T-helper 2 cell treated with Interferon-gamma antibody and Interleukin-4, amounts not matched to agents 5 μg/mL and 100 μg/mL, for 36 hours (primary cell): ENCODE results near the gene BCAR3.
A peak's percentile ranks its signal among the peaks of the same experiment; 100 is the strongest.
"Not testable (repeated sequence)": the region's sequence is repeated elsewhere in the genome, so short reads cannot be mapped to it uniquely, and the experiment has no call there.

ENCODE experiments used
- DNase-seq: peaks from one replicate; pipeline ENCODE4 v3.0.0; 2021; ENCODE audit warnings: low spot score
- H3K27ac Mint-ChIP-seq: one replicate; pipeline ENCODE4 v1.8.0; 2021; ENCODE audit warnings: mild to moderate bottlenecking, mixed read lengths
- H3K27me3 Mint-ChIP-seq: one replicate; pipeline ENCODE4 v1.8.0; 2021; ENCODE audit warnings: low read depth, mixed read lengths
- H3K36me3 Mint-ChIP-seq: one replicate; pipeline ENCODE4 v1.8.0; 2021; ENCODE audit warnings: low read depth, mixed read lengths
- H3K4me1 Mint-ChIP-seq: one replicate; pipeline ENCODE4 v1.8.0; 2021; ENCODE audit warnings: low read depth, mixed read lengths
- H3K4me3 Mint-ChIP-seq: one replicate; pipeline ENCODE4 v1.8.0; 2022; ENCODE audit warnings: mild to moderate bottlenecking, moderate library complexity, mixed read lengths
- H3K9me3 Mint-ChIP-seq: one replicate; pipeline ENCODE4 v1.8.0; 2021; ENCODE audit warnings: mixed read lengths

BCAR3 gene

DNA sequence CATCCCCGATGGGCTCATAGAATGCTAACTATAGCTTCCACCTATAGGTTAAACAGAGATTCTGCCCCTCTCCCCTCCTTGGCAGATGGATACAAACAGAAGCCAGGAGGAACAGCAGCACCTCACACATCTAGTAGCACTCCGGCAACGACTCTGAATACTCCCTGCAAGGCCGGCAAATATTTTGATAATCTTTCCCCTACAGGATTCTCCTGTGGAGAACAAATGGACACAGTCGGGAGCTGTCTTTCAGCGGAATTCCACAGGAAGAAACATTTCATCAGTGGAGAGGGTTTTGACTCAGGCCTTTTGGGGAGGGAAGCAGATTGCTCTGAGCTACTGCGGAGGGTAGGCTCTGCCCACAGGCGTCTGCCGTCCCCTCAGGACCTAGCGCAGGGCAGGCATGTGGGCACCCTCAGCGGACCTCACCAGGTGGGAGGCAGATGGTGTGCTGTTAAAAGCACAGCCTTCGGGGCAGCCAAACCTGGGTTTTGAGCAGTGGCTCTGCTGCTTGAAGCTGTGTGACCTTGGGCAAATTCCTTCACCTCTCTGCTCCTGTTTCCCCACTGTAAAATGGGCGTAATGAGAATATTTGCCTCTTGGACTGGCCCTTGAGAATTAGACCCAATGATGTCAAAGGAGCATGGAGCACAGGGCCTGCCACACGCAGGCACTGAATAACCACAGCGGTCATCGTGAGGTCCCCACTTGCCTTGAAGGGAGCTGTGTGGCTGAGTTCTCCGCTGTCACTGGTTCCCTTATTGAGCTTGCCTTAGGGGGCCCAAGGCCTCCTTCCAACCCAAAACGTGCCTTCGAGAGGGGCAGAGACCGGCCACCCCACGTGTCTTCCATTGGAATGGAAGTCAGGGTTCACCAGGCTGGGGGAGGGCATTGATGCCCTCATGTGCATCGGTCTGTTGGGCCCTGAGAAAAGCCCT lies 19.2 kb upstream of the BCAR3 start:
- Mint-ChIP-seq H3K4me1 (peaks cover 24% of the 10 kb centered on the region), H3K27me3 (no peaks in the 10 kb centered on the region), H3K36me3 (no peaks in the 10 kb centered on the region), H3K27ac (no peak overlapping the region), H3K4me3 (no peak overlapping the region), H3K9me3 (no peaks in the 10 kb centered on the region)
- no peak for DNase-seq

DNA sequence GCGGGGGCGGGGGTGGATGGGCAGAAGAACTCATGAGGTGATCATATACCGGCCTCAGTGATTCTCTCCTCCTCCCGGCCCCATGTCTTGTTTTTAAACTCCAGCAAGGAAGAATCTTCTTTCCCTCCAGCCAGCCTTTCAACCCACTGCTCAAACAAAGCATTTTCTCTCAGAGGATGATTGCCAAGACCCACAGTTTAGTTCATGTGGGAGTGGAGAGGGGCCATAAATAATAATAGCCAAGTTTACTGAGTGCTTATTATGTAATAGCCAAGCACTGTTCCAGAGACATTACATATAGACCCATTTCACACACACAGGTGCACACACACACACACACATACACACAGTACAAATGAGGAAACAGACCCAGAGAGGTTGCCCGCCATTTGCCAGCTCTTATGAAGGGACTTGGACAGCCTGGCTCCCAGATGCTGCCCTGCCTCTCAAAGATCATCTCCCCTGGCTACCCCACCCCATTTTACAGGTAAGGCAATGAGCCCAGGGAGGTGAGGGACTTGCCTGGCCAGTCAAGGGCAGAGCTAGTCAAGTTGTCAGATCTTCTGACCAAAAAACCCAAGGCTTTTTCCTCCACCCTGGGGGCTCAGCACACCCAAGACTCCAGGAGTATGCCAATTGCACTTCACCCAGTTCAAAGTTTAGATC lies 18.0 kb upstream of the BCAR3 start:
- no peak for DNase-seq
- Mint-ChIP-seq H3K4me1 (peaks cover 16% of the 10 kb centered on the region), H3K36me3 (no peaks in the 10 kb centered on the region), H3K4me3 (no peak overlapping the region), H3K9me3 (no peaks in the 10 kb centered on the region), H3K27ac (no peak overlapping the region), H3K27me3 (no peaks in the 10 kb centered on the region)

DNA sequence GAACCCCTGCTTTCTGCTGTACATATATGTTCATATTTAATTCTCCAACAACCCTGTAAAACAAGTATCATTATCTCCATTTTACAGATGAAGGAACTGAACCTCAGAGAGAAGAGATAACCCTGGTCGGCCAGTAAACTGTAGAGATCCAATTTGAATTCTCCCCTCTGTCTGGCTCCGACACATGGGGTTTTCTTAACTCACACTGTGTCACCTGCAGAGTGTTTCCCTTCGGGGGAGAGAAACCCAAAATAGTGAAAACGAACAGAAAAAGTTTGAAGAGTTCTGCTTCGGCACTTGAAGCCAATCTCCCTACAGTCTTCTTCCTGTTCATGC lies 17.4 kb upstream of the BCAR3 start:
- H3K9me3 Mint-ChIP-seq: no peaks in the 10 kb centered on the region
- DNase-seq: no peak
- no peaks in the 10 kb centered on the region for H3K27me3 Mint-ChIP-seq
- H3K27ac Mint-ChIP-seq: no peak overlapping the region
- peaks cover 10% of the 10 kb centered on the region for H3K4me1 Mint-ChIP-seq
- H3K36me3 Mint-ChIP-seq: no peaks in the 10 kb centered on the region
- no peak overlapping the region for H3K4me3 Mint-ChIP-seq

DNA sequence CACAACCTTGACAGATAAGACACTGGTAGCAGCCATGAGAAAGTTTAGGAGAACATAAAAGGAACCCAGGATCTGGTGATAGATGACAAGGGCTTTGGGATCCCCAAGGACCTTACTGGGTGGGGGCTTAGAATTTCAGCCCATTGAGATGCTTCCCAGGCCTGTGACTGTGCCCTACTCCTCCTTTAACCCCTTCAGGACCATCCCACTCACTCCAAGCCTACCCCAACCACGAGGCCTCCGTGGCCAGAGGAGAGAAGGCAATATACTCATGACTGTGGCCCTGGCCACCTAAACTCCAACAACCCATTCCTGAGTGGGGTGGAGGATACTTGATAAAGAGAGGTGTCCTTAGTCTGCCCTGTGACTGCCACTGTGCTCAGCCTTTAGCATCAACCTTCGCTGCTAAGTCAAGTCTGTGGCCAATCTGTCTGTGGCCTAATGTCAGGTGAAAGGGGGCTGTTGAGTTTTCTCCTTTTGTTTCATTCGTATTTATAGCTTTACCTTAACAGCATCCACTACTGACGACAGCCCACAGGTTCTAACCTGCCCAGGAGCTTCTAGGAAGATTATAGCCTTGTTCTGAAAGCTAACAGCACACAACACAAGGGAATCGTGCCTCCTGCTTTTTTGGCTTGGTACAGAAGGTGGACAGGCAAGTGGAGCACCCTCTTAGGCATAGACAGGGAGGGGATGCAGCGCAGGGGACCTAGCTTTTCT lies 16.9 kb upstream of the BCAR3 start:
- peaks cover 6% of the 10 kb centered on the region for H3K4me1 Mint-ChIP-seq
- no peak overlapping the region for H3K4me3 Mint-ChIP-seq
- no peaks in the 10 kb centered on the region for H3K27me3 Mint-ChIP-seq
- no peak overlapping the region for H3K27ac Mint-ChIP-seq
- H3K36me3 Mint-ChIP-seq: no peaks in the 10 kb centered on the region
- DNase-seq: no peak
- no peaks in the 10 kb centered on the region for H3K9me3 Mint-ChIP-seq

DNA sequence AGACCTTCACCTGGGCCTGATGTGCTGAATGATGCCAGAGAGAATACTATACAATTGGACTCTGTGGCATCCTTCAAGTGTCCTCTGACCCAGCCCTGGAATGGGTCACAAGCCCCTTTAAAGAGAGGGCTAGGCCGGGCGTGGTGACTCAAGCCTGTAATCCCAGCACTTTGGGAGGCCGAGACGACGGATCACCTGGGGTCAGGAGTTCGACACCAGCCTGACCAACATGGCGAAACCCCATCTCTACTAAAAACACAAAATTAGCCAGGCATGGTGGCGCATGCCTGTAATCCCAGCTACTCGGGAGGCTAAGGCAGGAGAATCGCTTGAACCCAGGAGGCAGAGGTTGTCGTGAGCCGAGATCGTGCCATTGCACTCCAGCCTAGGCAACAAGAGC lies 15.9 kb upstream of the BCAR3 start:
- not testable (repeated sequence) for H3K27me3 Mint-ChIP-seq, H3K27ac Mint-ChIP-seq, DNase-seq, H3K4me1 Mint-ChIP-seq, H3K9me3 Mint-ChIP-seq, H3K36me3 Mint-ChIP-seq, H3K4me3 Mint-ChIP-seq

DNA sequence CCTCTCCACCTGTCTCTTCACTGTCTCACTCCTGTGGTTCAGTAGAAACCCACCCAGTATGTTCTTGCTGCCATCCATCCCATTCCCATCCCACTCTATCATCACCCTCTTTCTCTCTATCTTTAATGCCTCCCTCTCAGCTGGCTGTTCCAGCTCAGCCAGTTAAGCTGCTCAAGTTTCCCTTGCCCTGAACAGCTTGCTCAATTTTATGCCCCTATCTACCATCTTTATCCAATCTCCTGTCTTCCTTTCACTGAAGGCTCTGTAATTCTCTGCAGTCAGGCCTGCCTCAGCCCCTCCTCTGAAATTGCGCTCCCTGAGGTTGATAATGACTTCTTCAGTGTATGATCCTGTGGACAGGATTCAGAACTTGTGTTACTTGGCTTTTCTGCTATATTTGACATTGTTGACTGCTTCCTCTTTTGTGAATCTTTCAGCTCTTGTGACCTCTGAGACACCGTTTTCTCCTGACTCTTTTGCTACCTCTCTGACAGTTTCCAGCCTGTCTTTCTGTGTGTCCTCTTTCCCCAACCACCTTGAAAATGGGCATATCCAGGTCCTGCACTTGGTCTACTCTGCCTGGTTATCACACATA lies 13.9 kb upstream of the BCAR3 start:
- no peak overlapping the region for H3K27ac Mint-ChIP-seq
- no peaks in the 10 kb centered on the region for H3K27me3 Mint-ChIP-seq
- DNase-seq: no peak
- H3K4me1 Mint-ChIP-seq: peaks cover 3% of the 10 kb centered on the region
- no peak overlapping the region for H3K4me3 Mint-ChIP-seq
- no peaks in the 10 kb centered on the region for H3K36me3 Mint-ChIP-seq
- no peaks in the 10 kb centered on the region for H3K9me3 Mint-ChIP-seq

DNA sequence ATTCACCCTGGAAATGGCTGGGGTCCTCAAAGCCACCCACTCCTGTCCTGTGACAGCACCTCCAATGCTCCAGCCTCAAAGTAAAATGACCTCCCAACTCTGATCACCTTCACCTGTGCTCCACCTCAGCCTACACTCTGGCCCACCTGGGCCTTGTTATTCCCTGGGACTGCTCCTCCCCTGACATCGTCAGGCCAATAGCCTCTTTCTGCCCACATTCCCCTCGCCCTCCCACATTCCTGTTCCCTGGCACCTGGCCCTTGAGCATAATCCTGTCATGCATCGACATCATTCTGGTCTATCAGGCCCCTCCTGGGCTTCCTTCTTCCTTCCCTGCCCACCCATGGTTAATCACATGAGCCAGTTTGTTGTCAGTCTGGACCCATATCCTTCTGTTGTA lies 13.2 kb upstream of the BCAR3 start:
- no peaks in the 10 kb centered on the region for H3K27me3 Mint-ChIP-seq
- H3K4me1 Mint-ChIP-seq: peaks cover 3% of the 10 kb centered on the region
- H3K4me3 Mint-ChIP-seq: no peak overlapping the region
- H3K27ac Mint-ChIP-seq: no peak overlapping the region
- no peaks in the 10 kb centered on the region for H3K36me3 Mint-ChIP-seq
- H3K9me3 Mint-ChIP-seq: no peaks in the 10 kb centered on the region
- no peak for DNase-seq

DNA sequence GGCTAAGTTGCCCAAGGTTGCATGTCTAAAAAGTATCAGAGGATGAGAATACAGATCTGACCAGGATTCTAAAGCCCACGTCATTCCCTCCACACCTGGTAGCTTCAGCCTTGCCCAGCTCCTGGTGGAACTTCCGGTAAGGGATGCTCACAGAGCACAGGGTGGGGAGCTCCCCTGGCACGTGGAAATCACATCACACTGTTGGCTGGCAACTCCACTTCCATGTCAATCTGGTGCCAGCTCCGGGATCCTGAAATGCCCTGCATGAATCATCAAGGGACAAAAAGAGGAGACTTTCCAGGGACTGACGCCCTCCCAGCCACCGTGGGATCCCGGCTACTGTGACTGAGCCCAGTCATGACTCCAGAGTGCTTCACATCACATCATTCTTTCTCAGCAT lies 12.4 kb upstream of the BCAR3 start:
- H3K4me1 Mint-ChIP-seq: peaks cover 3% of the 10 kb centered on the region
- no peak overlapping the region for H3K27ac Mint-ChIP-seq
- DNase-seq: no peak
- H3K27me3 Mint-ChIP-seq: no peaks in the 10 kb centered on the region
- no peaks in the 10 kb centered on the region for H3K9me3 Mint-ChIP-seq
- peak overlapping the region; percentile 30 for H3K4me3 Mint-ChIP-seq
- no peaks in the 10 kb centered on the region for H3K36me3 Mint-ChIP-seq

DNA sequence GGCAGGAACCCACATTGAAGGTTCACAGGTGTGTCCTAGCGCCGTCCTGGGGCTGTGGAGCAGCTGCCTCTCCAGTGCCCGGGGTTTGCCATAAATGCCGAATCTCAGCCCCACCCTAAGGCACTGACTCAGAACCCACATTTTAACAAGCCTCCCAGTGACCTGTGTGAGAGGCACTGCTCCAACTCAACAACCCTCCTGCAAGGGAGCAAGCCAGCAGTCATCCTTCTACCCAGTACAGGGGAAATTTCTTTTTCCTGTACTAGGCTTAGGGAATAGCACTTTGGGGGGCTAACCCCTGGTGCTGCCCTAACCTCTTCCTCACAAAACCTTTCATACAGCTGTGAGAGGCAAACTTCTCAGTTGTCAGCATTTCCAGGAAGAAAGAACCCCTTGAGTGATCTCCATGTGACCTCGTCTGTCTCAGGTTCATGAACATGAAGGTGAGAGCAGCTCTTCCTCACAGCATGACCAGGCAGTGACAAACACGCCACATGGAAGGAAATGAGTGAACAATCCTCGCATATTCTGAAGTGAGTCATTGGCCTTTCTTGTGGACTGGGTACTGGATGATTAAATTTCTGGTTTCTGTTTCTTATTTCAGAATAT lies 11.4 kb upstream of the BCAR3 start:
- Mint-ChIP-seq H3K4me1 (peaks cover 3% of the 10 kb centered on the region), H3K36me3 (no peaks in the 10 kb centered on the region), H3K4me3 (peak overlapping the region; percentile 45), H3K9me3 (no peaks in the 10 kb centered on the region), H3K27me3 (no peaks in the 10 kb centered on the region), H3K27ac (peak overlapping the region; percentile 77)
- peak; percentile 78 for DNase-seq

DNA sequence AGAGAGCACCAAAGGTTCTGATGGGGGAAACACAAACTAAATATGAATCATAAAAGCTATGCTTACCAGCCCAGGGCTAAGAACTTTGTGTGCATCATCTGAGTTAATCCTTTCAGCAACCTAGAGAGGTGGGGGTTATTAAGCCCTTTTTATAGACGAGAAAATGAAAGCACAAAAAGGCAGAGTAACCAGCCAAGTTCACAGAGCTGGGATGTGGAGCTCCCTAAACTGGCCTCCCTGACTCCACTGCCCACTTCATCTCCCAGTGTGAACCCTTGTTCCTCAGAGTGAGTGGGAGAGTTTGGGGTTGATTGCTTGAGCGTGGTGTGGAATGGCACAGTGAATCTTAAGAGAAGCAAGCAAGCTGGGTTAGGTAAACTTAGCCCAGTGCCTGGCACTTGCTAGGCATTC lies 10.8 kb upstream of the BCAR3 start:
- DNase-seq: no peak
- no peaks in the 10 kb centered on the region for H3K36me3 Mint-ChIP-seq
- no peaks in the 10 kb centered on the region for H3K27me3 Mint-ChIP-seq
- peak overlapping the region; percentile 45 for H3K4me3 Mint-ChIP-seq
- peaks cover 3% of the 10 kb centered on the region for H3K4me1 Mint-ChIP-seq
- no peaks in the 10 kb centered on the region for H3K9me3 Mint-ChIP-seq
- peak overlapping the region; percentile 77 for H3K27ac Mint-ChIP-seq

DNA sequence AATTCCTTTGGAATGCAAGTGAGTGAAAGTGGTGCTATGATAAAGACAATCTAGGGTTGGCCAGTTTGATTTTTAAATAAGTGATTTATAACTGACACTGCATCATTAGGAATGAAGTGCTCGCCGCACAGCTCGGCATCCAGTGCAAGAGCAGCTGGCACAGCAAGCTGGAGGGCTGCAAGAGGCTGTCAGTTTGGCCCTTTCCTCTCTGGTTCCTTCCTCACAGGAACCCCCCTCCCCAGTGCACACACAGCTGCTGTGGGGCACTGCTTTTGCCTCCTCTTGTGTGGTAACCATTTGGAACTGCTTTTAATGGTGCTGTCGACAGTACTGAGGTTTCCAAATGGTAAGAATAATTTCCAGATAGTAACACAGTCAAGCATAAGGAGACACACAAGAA lies 10.4 kb upstream of the BCAR3 start:
- no peaks in the 10 kb centered on the region for H3K36me3 Mint-ChIP-seq
- H3K4me1 Mint-ChIP-seq: peaks cover 3% of the 10 kb centered on the region
- H3K27ac Mint-ChIP-seq: no peak overlapping the region
- H3K4me3 Mint-ChIP-seq: no peak overlapping the region
- no peaks in the 10 kb centered on the region for H3K27me3 Mint-ChIP-seq
- DNase-seq: no peak
- no peaks in the 10 kb centered on the region for H3K9me3 Mint-ChIP-seq

DNA sequence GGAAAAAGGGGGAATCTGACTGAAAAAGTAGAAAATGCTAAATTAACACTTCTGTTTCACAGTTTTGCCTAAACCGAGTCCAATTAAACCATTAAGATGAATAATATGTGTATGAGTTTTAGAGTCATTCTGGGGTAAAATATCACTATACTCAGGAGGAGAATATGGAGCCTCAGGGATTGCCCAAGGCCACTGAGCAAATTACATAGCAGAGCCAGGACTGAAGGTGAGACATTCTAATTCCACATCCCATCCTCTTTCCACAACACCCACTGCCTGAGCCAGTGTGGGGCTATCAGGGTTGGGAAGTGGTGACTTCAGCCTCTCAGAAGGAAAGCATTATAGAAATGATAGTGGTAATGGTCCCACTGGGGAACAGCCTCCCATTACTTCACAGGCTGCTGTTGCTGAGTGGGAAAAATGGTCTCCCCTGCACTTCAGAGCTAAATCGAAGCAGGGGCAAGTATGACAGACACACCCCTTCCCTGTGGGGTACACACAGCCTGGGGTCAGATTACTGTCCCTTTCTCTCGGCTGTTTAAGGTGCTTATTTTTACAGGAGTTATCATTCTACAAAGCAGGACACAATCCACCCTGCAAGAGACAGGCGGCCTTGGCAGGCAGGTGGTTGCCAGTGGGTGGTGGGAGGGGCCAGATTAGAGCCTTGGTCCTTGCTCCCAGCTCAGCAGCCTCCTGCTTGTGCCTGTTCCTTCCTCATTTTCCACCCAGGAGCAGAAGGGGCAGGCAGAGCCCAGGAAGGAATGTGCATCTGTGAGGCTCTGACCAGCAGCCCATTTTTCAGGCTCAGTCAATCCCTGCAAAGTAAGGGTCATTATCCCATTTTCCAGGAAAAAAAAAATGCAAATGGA lies 9.5 kb upstream of the BCAR3 start:
- Mint-ChIP-seq H3K27me3 (peaks cover 4% of the 10 kb centered on the region), H3K4me3 (no peak overlapping the region), H3K4me1 (peaks cover 7% of the 10 kb centered on the region)

DNA sequence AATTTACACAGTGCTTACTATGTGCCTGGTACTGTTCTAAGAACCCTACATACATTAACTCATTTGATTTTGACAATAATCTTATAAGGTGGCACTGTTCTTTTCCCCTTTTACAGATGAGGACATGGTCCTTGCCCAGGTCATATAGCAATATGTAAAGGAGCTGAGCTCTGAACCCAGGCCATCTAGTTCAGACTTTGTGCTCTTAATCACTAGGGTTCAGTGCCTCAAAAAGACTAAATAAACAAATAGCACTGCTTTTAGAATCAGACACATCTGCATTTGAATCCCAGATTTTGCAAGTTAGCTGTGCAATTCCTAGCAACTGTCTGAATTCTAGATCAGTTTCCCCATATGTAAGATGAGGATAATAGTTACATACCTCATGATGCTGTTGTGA lies 8.7 kb upstream of the BCAR3 start:
- Mint-ChIP-seq H3K9me3 (no peaks in the 10 kb centered on the region), H3K4me3 (no peak overlapping the region), H3K4me1 (peaks cover 7% of the 10 kb centered on the region), H3K36me3 (no peaks in the 10 kb centered on the region), H3K27me3 (peaks cover 7% of the 10 kb centered on the region), H3K27ac (no peak overlapping the region)
- no peak for DNase-seq

More for the DNA sequence above, 9.5 kb upstream of the BCAR3 start:
- Mint-ChIP-seq H3K27ac (no peak overlapping the region), H3K36me3 (no peaks in the 10 kb centered on the region), H3K9me3 (no peaks in the 10 kb centered on the region)
- DNase-seq: no peak
